Lower leg skin (tissue), 3 donors: ENCODE data around the gene BLTP1.

Experiments
- POLR2A ChIP-seq, 2 donors: fragments of 450-650 bp; IDR thresholded peaks; one replicate each; pipeline ENCODE4 v1.6.1; 2016 to 2017; ENCODE audit warnings: antibody characterized with exemption in 2 of 2, mild to moderate bottlenecking in 1 of 2, moderate library complexity in 1 of 2
- TF ChIP-seq, protein P1 (sequence below), 3 donors: fragments of 450-650 bp; IDR thresholded peaks; one replicate each; pipeline ENCODE4 v1.5.1; 2016; ENCODE audit warnings: antibody characterized with exemption in 3 of 3, mild to moderate bottlenecking in 3 of 3, moderate library complexity in 2 of 3

DNA sequence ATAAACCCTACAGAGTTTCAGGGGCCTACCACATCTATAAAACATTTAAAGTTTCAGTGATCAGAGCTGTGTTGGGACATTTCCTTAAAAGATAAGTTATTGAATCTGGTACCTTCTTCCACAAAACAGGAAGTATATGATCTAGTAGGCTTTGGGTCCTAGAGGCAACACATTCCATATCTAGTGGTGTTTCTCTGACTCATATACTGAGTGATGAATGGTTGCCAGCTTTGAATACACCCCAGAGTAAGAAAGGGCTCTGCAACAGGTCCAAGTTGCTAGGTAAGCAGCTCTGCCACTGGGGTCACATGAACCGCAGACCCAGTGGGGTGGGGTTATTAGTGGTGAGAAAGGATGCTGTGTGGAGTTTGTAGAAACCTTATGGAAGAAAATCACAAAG lies 32.4 kb upstream of the BLTP1 start:
- TF ChIP-seq, protein P1, sequence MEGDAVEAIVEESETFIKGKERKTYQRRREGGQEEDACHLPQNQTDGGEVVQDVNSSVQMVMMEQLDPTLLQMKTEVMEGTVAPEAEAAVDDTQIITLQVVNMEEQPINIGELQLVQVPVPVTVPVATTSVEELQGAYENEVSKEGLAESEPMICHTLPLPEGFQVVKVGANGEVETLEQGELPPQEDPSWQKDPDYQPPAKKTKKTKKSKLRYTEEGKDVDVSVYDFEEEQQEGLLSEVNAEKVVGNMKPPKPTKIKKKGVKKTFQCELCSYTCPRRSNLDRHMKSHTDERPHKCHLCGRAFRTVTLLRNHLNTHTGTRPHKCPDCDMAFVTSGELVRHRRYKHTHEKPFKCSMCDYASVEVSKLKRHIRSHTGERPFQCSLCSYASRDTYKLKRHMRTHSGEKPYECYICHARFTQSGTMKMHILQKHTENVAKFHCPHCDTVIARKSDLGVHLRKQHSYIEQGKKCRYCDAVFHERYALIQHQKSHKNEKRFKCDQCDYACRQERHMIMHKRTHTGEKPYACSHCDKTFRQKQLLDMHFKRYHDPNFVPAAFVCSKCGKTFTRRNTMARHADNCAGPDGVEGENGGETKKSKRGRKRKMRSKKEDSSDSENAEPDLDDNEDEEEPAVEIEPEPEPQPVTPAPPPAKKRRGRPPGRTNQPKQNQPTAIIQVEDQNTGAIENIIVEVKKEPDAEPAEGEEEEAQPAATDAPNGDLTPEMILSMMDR (IDR thresholded peaks at IDR 0.05) = no peak
- no peak for TF ChIP-seq POLR2A (IDR thresholded peaks at IDR 0.05)
